NCI-H748 treated with DMSO at 0.1 percent for 48 hours (cell line): ENCODE results near the gene ZNHIT6.
A peak's percentile ranks its signal among the peaks of the same experiment; 100 is the strongest.
"Not testable (repeated sequence)": the region's sequence is repeated elsewhere in the genome, so short reads cannot be mapped to it uniquely, and the experiment has no call there.

ENCODE experiments used
- DNase-seq: peaks from one replicate; lab custom pipeline; 2025; lab: John Stamatoyannopoulos, UW

The ZNHIT6 gene, protein sequence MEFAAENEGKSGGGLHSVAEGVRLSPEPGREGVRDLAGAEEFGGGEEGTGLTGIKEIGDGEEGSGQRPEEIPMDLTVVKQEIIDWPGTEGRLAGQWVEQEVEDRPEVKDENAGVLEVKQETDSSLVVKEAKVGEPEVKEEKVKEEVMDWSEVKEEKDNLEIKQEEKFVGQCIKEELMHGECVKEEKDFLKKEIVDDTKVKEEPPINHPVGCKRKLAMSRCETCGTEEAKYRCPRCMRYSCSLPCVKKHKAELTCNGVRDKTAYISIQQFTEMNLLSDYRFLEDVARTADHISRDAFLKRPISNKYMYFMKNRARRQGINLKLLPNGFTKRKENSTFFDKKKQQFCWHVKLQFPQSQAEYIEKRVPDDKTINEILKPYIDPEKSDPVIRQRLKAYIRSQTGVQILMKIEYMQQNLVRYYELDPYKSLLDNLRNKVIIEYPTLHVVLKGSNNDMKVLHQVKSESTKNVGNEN

GRCh38 chr1:85707990-85708828, at the start of gene ZNHIT6:
Gene ZNHIT6 (minus strand): TSS chr1:85708433. CDS start chr1:85708284, 149 bp downstream.
- DNase-seq, result peak; percentile 48

GRCh38 chr1:85756864-85757263, 48.6 kb upstream of the ZNHIT6 start:
- DNase-seq, result no peak

- DNase-seq, result no peak
Measured at GRCh38 chr1:85748120-85748519, 39.9 kb upstream of the ZNHIT6 start.

GRCh38 chr1:85746777-85747176, 38.5 kb upstream of the ZNHIT6 start:
- DNase-seq, result no peak

DNA sequence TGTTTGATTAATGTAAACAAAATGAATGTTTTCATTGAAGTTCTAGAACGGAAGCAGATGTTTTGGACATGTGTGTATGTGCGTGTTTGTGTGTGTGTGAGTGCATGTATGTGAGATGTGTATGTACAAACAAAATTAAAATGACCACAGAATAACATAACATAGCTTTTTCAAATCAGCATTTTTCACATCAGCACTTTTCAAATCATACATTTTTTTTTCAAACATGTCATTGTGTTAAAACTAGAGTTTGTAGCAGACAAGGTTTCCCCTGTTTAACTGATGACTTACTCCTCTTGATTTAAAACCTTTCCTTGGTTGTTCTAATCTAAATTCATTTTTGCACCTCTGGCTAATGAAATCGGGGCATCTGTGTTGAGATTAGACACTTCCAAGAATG, 35.6 kb upstream of the ZNHIT6 start:
- no peak for DNase-seq

- no peak for DNase-seq
Measured at GRCh38 chr1:85734931-85735330, 26.7 kb upstream of the ZNHIT6 start.

DNA sequence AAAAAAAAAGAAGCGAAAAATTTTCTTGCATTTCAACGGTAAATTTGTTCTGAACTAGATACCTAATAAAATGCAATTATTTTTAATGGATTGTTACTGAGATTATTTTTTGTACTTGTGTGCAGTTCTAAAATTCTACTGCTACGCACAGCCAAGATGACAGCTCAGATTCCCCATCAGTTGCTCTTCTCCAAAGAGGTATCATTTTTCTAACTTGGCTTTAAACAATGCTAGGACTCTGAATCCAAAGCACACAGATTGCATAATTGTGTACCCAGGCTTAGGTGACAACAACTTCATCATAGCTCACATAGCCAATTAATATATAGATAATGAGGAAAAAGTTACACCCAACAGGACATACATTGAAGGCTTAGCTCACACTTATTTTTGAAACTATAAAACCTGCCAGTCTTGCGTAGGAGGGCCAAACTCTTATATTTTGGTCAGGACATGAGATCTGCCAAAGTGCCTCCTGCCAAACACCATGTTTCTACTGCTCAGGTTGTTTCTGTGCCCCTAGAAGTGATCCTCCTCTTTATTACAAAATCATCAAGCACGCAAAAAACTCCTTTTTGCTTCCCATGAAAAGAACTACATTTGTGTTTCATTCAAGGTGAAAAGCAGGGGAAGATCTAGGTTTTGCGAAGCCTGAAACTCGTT, 10.6 kb upstream of the ZNHIT6 start:
- DNase-seq, result no peak

DNA sequence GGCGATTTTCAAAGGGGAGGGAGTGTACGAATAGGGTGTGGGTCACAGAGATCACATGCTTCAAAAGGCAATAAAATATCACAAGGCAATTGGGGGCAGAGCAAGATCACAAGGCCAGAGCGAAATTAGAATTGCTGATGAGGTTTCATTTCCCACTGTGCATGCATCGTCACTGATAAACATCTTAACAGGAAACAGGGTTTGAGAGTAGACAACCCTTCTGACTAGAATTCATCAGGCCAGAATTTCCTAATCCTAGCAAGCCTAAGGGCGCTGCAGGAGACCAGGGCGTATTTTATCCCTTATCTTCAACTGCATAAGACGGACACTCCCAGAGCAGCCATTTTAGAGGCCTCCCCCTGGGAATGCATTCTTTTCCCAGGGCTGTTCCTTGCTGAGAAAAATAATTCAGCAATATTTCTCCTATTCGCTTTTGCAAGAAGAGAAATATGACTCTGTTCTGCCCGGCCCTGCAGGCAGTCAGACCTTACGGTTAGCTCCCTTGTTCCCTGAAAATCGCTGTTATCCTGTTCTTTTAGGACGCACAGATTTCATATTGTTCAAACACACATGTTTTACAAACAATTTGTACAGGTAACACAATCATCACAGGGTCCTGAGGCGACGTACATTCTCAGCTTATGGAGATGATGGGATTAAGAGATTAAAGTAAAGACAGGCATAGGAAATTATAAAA, 6.3 kb upstream of the ZNHIT6 start:
- not testable (repeated sequence) for DNase-seq

DNA sequence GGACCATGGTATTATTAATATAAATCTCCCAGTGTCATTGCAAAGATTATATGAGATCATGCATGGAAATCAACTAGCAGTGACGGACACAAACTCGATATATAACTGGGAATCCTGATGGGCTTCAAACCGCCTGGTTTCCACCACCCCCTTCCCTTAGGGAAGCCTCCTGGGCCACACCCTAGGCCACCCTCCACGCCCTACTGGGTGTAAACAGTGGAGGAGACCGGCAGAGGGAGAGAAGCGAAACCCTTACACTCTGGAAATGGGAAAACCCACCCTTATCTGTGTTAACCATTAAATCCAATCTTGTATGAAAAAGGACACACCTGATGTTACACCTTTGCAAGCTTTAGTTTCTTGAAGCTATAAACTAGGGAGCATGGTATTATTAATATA, 595 bp upstream of the ZNHIT6 start:
- no peak for DNase-seq

DNA sequence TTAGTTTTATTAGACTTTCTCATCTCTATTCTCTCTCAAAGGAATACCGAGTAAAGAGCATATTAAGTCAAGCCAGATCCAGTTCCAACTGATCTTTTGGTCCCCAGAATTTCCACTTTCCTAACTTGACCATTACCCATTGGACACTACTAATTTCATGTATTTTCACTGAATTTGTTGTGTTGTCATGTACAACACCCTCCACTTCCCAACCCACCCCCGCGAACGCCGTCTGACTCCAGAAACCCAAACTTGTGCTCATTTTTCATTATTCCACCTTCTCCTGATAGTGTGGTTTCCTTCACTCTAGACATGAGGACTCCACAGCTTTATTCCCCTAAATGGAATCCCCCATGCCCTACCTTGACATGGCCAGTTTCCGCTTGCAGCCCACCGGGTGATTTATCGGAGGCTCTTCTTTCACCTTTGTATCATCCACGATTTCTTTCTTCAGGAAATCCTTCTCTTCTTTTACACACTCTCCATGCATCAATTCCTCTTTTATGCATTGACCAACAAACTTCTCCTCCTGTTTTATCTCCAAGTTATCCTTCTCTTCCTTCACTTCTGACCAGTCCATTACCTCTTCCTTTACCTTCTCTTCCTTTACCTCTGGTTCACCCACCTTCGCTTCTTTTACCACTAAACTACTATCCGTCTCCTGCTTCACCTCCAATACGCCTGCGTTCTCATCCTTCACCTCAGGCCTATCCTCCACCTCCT, 805 bp downstream of the ZNHIT6 start:
- no peak for DNase-seq

DNA sequence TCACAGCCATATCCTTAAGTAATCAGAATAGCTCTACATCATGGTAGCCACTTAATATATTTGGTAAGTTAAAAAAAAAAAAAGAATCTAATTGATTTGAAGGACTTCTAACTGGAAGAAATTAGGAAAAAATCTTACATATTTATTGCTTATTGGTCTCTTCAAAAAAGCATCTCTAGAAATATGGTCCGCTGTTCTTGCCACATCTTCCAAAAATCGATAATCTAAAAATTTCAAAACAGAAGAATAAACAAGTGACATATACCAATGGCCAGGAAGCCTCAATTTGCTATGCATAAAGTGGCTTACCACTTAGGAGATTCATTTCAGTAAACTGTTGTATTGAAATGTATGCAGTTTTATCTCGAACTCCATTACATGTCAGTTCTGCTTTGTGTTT, 2.3 kb downstream of the ZNHIT6 start:
- DNase-seq, result no peak

DNA sequence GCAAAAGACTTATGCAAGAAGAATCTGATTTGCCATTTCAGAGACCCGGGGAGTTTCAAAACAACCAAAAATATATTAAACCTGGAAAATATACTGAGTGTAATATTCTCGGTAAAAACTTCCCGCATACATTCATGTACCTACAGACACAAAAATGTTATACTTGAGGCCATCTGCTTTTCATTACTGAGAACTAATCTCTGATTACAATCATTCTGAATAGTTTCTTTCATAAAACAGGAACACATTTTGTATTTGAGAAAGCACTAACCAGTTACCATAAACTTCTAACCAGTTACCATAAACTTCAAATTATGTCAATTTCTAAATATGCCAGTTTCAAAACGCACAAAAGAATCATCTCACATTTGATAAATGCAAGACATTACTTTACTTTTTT, 7.8 kb downstream of the ZNHIT6 start:
- no peak for DNase-seq

- DNase-seq, result no peak
Measured at GRCh38 chr1:85697895-85698294, 10.3 kb downstream of the ZNHIT6 start.

DNA sequence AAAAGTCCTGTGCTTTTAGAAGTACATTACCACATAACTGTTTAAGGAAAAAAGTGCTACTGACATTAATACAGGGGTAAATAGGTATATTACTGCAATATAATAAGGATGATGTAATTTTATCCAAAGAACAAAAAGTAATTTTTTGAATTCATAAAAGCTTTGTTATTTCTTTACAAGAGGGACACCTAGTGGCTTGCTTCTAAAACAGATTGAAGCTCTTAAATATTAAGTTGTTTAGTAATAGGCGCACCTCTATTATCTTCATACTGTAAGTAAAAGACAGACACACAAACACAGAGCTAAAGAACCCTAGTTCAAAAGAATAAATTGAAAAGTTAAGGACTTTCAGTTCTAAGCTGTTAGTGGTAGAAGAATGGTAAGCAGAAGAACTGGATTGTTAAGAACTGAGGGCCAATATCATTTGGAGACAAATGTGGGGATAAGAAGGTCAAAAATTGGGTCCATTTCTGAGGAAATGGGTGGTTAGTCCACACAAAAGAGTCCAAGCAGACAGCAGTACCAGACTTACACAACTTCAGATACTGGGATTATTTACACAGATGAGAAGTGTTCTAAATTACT, 15.4 kb downstream of the ZNHIT6 start:
- DNase-seq, result peak; percentile 13

GRCh38 chr1:85689775-85690404, 18.3 kb downstream of the ZNHIT6 start:
- no peak for DNase-seq

DNA sequence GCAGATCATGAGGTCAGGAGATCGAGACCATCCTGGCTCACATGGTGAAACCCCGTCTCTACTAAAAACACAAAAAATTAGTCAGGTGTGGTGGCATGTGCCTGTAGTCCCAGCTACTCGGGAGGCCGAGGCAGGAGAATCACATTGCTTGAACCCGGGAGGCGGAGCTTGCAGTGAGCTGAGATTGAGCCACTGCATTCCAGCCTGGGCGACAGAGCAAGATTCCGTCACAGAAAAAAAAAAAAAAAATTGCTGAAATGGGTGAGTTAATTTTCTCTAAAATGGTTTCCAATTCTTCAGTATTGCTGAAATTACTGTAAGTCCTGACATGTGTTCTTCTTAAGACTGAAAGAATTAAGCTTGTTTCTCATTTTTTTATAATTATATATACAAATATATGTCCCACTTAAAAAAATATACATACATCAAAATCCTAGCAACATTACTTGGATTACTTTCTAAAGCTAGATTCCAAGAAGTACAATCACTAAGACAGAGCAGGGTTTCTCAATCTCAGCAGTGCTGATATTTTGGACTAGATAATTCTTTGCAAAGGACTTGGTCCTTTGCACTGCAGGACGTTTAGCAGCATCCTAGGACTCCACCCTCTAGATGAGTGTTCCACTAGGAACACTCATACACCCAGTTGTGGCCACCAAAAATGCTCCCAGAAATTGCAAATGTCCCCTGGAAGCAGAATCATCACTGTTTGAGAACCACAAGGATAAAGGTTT, 24.8 kb downstream of the ZNHIT6 start:
- DNase-seq, result no peak

DNA sequence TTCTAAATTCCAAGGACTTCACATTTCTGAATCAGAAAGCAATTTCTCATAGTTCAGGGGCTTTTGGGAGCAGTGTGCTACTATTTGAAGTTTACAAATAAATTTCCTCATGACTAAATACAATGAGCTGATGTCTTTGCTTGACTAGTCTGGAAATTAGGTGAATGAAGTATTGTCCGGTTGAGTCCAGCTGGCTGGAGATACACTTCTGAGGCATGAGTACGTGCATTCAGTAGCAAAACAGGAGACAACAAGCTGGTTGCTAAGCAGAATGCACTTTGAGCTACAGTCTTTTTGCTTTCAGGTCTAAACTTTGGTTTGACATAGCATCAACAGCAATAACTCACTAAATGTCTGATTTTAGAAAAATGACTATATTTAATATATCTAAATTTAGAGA, 27.1 kb downstream of the ZNHIT6 start:
- DNase-seq, result no peak

DNA sequence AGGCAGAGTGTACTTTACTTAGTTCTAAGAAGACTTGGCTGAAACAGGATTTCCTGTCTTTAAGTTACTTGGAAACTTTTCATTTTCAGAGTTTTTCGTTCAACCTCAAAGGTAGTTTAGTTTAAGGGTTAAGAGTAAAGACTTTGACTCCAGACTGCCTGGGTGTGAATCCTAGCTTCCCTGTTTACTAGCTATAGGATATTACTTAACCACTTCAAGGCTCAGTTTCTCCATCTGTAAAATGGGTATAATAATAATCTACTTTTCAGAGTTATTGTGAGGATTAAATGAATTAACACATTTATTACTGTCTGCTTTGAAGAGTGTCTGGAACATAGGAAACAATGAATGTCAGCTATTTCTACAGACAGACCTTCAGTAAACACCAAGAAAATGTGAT, 30.0 kb downstream of the ZNHIT6 start:
- DNase-seq, result no peak

GRCh38 chr1:85677656-85678055, 30.6 kb downstream of the ZNHIT6 start:
- no peak for DNase-seq
